Activated CD4-positive, alpha-beta T cell treated with anti-CD3 and anti-CD28 coated beads, Interleukin-2, amount 50 U/mL, for 1 hour (primary cell): ENCODE results near the gene MICAL2.
A peak's percentile ranks its signal among the peaks of the same experiment; 100 is the strongest.

ENCODE experiments used
- DNase-seq: peaks from one replicate; pipeline ENCODE4 v3.0.0-alpha.2; 2020

The MICAL2 gene

GRCh38 chr11:12214751-12215150 lies 104.4 kb downstream of the MICAL2 start:
- no peak for DNase-seq

- no peak for DNase-seq
Observed at GRCh38 chr11:12215181-12215593, 104.8 kb downstream of the MICAL2 start.

GRCh38 chr11:12216041-12216451 lies 105.7 kb downstream of the MICAL2 start:
- no peak for DNase-seq

GRCh38 chr11:12216671-12217374 lies 106.4 kb downstream of the MICAL2 start:
- DNase-seq: no peak

GRCh38 chr11:12217879-12218278 lies 107.5 kb downstream of the MICAL2 start:
- DNase-seq: no peak

- no peak for DNase-seq
Observed at GRCh38 chr11:12218909-12219308, 108.5 kb downstream of the MICAL2 start.

- DNase-seq: no peak
Observed at GRCh38 chr11:12219757-12220156, 109.4 kb downstream of the MICAL2 start.

- no peak for DNase-seq
Observed at GRCh38 chr11:12220305-12220704, 109.9 kb downstream of the MICAL2 start.

- DNase-seq: no peak
Observed at GRCh38 chr11:12221051-12221535, 110.7 kb downstream of the MICAL2 start.

GRCh38 chr11:12222055-12222792 lies 111.8 kb downstream of the MICAL2 start:
- no peak for DNase-seq

- DNase-seq: no peak
Observed at GRCh38 chr11:12223771-12224536, 113.6 kb downstream of the MICAL2 start.

- DNase-seq: peak; percentile 78
Observed at GRCh38 chr11:12224537-12224893, 114.1 kb downstream of the MICAL2 start.

- no peak for DNase-seq
Observed at GRCh38 chr11:12225046-12225739, 114.8 kb downstream of the MICAL2 start.

- DNase-seq: no peak
Observed at GRCh38 chr11:12226093-12226492, 115.7 kb downstream of the MICAL2 start.

GRCh38 chr11:12229450-12230229 lies 119.2 kb downstream of the MICAL2 start:
- no peak for DNase-seq

GRCh38 chr11:12232160-12232559 lies 121.8 kb downstream of the MICAL2 start:
- DNase-seq: no peak

GRCh38 chr11:12232817-12233601 lies 122.6 kb downstream of the MICAL2 start:
- DNase-seq: no peak

GRCh38 chr11:12233602-12233925 lies 123.2 kb downstream of the MICAL2 start:
- no peak for DNase-seq

GRCh38 chr11:12234221-12234620 lies 123.8 kb downstream of the MICAL2 start:
- no peak for DNase-seq

GRCh38 chr11:12235080-12235479 lies 124.7 kb downstream of the MICAL2 start:
- no peak for DNase-seq

GRCh38 chr11:12235553-12235946 lies 125.2 kb downstream of the MICAL2 start:
- DNase-seq: no peak
